Lung (tissue), 12 donors: ENCODE measurements around the gene TAOK1. TPM values are rescaled to one million over a fixed set of nuclear protein-coding genes. Genes with fewer than 3 reads are reported as not detected.

Source experiments
- ATAC-seq: fragments of 200-7000 bp; cut with Tn5 transposase; one replicate; pipeline ENCODE4 v1.9.1; 2020; ENCODE audit warnings: moderate number of reproducible peaks; ENCODE audit not compliant: insufficient read depth, low FRiP score
- DNase-seq, 3 donors: peaks; one replicate each; pipeline ENCODE4 v3.0.0-alpha.2; 2013 to 2017
- H3K27ac ChIP-seq, 2 donors: one replicate each; pipeline ENCODE4 v1.5.1; 2013; ENCODE audit warnings: mild to moderate bottlenecking in 2 of 2, moderate library complexity in 2 of 2, control low read depth in 1 of 2, inconsistent platforms in 1 of 2, low read depth in 1 of 2, low read length in 1 of 2
- H3K27me3 ChIP-seq, 3 donors: one replicate each; pipeline ENCODE4 v1.5.1; 2013; ENCODE audit warnings: low read length in 2 of 3; ENCODE audit not compliant: control insufficient read depth in 3 of 3, insufficient read depth in 3 of 3
- H3K36me3 ChIP-seq, 4 donors: one replicate each; pipeline ENCODE4 v1.5.1; 2013; ENCODE audit warnings: low read length in 4 of 4, mild to moderate bottlenecking in 1 of 4, moderate library complexity in 1 of 4; ENCODE audit not compliant: control insufficient read depth in 4 of 4, insufficient read depth in 4 of 4
- H3K4me1 ChIP-seq, 5 donors: one replicate each; pipeline ENCODE4 v1.5.1; 2013; ENCODE audit warnings: low read length in 5 of 5, mild to moderate bottlenecking in 2 of 5, moderate library complexity in 1 of 5; ENCODE audit not compliant: control insufficient read depth in 5 of 5, insufficient read depth in 5 of 5
- H3K4me3 ChIP-seq: one replicate; pipeline ENCODE4 v1.5.1; 2013; ENCODE audit warnings: mild to moderate bottlenecking, control low read depth, moderate library complexity
- H3K9ac ChIP-seq, 2 donors: one replicate each; pipeline ENCODE4 v1.5.1; 2013; ENCODE audit warnings: low read length in 2 of 2, control low read depth in 1 of 2; ENCODE audit not compliant: insufficient read depth in 1 of 2
- H3K9me3 ChIP-seq, 4 donors: one replicate each; pipeline ENCODE4 v1.5.1; 2013; ENCODE audit warnings: low read length in 3 of 4, mild to moderate bottlenecking in 1 of 4, moderate library complexity in 1 of 4; ENCODE audit not compliant: control insufficient read depth in 4 of 4, insufficient read depth in 3 of 4
- CTCF ChIP-seq: IDR thresholded peaks from 2 replicates; pipeline ENCODE4 v1.5.1; 2012; ENCODE audit warnings: mild to moderate bottlenecking; ENCODE audit errors: control extremely low read depth, extremely low read depth
- WGBS, 2 donors: extraction: QIAGEN DNeasy Blood & Tissue Kit; methylation state at CpG; one replicate each; pipeline ENCODE4 v1.1.7; 2013; 5-methylcytosine and 5-hydroxymethylcytosine counted together
- polyA plus RNA-seq, 2 donors: library from polyadenylated mRNA; stranded (reverse); fragments of 200-250 nt; gene quantifications; one replicate each; pipeline ENCODE4 v1.2.1, GENCODE V29; 2013
- total RNA-seq, 2 donors: library from RNA; depleted of rRNA in 1 of 2; stranded (reverse); fragments of >200 nt in 1 of 2; gene quantifications; one replicate each; pipeline ENCODE4 v1.2.1, GENCODE V29; 2014 to 2021
- donor health status: control.
- donor health status: control.
- donor health status: Bipolar disorder and iron deficiency.
- donor health status: healthy.
- donor health status: DM: yes; HTN: yes; CAD: no.

Gene TAOK1
- total and polyA plus RNA-seq, 4 donors, result 8.8 to 81.0 (median 37.3) TPM

DNA sequence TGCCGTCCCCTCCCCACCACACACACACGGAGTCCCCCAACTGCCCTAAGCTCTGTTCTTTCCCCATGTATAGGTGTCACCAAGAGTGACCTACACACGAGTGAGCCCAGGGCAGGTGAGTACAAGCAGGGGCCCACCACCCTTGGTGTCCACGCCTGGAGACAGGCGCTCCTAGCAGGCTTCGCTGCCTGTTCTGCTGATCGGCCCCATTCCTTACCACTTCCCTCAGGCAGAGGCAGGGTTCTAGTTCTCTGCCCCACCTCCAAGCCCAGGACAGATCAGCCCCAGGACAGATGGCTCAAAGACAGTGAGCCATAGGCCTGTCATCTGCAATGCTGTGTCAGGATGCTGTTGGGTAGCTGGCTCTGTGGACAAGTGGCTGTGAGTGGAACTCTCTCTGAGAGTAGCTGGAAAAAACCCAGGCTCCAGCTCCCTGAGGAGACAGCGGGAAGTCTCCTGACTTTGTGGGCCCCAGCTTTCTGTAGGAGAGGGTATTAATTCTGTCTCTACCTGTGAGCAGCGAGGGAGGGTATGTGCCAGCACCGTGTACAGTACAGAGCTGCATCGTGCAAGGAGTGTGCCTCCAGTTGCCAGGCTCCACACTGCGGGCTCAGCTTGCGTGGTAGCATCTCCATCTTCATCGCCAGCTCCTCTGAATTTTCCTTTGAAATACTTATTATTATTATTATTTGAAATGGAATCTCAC, 179.2 kb downstream of the TAOK1 start:
- WGBS, 2 donors, result 69 to 70% methylated on average over 14 of the region's 14 CpGs
- DNase-seq (no peak), ATAC-seq (no peak)
- Histone ChIP-seq H3K36me3 (peaks cover 0 to 13% (median 8%) of the 10 kb centered on the region in 4 donors), H3K9ac (peak overlapping the region in 1 of 2 donors; percentile 54), H3K27me3 (peaks cover 0 to 10% (median 6%) of the 10 kb centered on the region in 3 donors), H3K9me3 (no peaks in the 10 kb centered on the region), H3K4me3 (peak overlapping the region; percentile 48), H3K4me1 (peaks cover 0 to 33% (median 6%) of the 10 kb centered on the region in 5 donors), H3K27ac (peak overlapping the region; percentile 67 to 86)
- TF ChIP-seq CTCF, result no peak

DNA sequence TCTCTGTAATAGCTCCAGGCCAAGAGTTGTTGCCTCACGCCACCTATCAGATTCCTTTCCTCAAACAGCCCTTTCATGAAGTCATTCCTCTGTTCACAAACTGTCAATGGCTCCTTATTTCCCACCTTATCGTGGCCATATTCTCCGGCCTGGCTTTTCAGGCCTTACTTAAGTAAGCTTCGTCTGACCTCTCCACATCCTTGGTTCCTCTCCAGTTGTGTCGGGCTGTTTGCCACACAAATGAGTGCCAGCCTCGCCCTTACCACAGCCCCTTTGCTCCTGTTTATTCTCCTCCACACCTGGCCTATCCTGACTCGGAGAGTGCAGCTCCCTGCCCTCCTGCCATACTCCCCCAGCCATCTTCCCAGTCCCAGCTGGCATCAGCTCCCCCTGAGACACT, 180.4 kb downstream of the TAOK1 start:
- DNase-seq (no peak), ATAC-seq (no peak)
- H3K36me3 ChIP-seq, result peaks cover 3 to 23% (median 11%) of the 10 kb centered on the region in 4 donors
- no peak overlapping the region for H3K4me3 ChIP-seq
- TF ChIP-seq CTCF, result no peak
- WGBS, 2 donors, result 73 to 90% methylated on average over 7 of the region's 7 CpGs
- no peak overlapping the region for H3K9ac ChIP-seq
- peaks cover 0 to 5% (median 4%) of the 10 kb centered on the region in 3 donors for H3K27me3 ChIP-seq
- no peak overlapping the region for H3K27ac ChIP-seq
- H3K9me3 ChIP-seq, result no peaks in the 10 kb centered on the region
- H3K4me1 ChIP-seq, result peaks cover 0 to 33% (median 6%) of the 10 kb centered on the region in 5 donors

DNA sequence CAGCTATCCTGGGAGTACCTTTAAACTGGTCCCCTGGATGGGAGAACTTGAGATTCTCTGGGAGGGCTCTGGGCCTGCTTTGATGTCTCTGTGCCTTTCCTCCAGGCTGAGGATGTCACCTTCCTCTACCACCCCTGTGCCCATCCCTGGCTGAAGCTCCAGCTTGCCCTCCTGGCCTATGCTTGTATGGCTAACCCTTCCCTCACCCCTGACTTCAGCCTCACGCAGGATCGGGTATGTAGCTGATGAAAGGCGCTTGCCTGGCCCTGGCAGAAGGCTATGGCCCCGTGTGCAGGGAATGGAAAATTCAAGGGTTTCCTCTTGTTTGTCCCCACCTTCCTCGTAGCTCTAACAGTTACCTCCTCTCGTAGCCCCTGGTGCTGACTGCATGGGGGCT, 181.3 kb downstream of the TAOK1 start:
- H3K4me3 ChIP-seq, result no peak overlapping the region
- no peak overlapping the region for H3K27ac ChIP-seq
- H3K9ac ChIP-seq, result no peak overlapping the region
- WGBS, 2 donors, result 92 to 97% methylated on average over 6 of the region's 6 CpGs
- H3K27me3 ChIP-seq, result no peaks in the 10 kb centered on the region
- no peak for DNase-seq
- peaks cover 0 to 24% (median 6%) of the 10 kb centered on the region in 5 donors for H3K4me1 ChIP-seq
- ATAC-seq, result no peak
- H3K9me3 ChIP-seq, result no peaks in the 10 kb centered on the region
- H3K36me3 ChIP-seq, result peaks cover 3 to 33% (median 16%) of the 10 kb centered on the region in 4 donors
- no peak for TF ChIP-seq CTCF
